ENCODE measurements around the gene NME2.

The NME2 gene

GRCh38 chr17:51132964-51133319 lies 33.3 kb upstream of the NME2 start:
- no peaks in the 10 kb centered on the region for H3K27me3 ChIP-seq (ENCODE audit: control insufficient read depth, insufficient read depth, low read length)
- no peak overlapping the region for H3K4me3 ChIP-seq (ENCODE audit: low read depth, low read length)
- H3K9me3 ChIP-seq (ENCODE audit: control insufficient read depth, insufficient read depth, low read length), result no peaks in the 10 kb centered on the region
- H3K9ac ChIP-seq (ENCODE audit: low read depth, low read length), result no peak overlapping the region
- no peaks in the 10 kb centered on the region for H3K4me1 ChIP-seq (ENCODE audit: control insufficient read depth, insufficient read depth, low read length)
- H3K36me3 ChIP-seq (ENCODE audit: control insufficient read depth, insufficient read depth, low read length), result no peaks in the 10 kb centered on the region

GRCh38 chr17:51133365-51133764 lies 32.8 kb upstream of the NME2 start:
- no peaks in the 10 kb centered on the region for H3K36me3 ChIP-seq (ENCODE audit: control insufficient read depth, insufficient read depth, low read length)
- H3K4me3 ChIP-seq (ENCODE audit: low read depth, low read length), result no peak overlapping the region
- H3K4me1 ChIP-seq (ENCODE audit: control insufficient read depth, insufficient read depth, low read length), result no peaks in the 10 kb centered on the region
- H3K9ac ChIP-seq (ENCODE audit: low read depth, low read length), result no peak overlapping the region
- H3K27me3 ChIP-seq (ENCODE audit: control insufficient read depth, insufficient read depth, low read length), result no peaks in the 10 kb centered on the region
- H3K9me3 ChIP-seq (ENCODE audit: control insufficient read depth, insufficient read depth, low read length), result no peaks in the 10 kb centered on the region

GRCh38 chr17:51135956-51136355 lies 30.3 kb upstream of the NME2 start:
- H3K27me3 ChIP-seq (ENCODE audit: control insufficient read depth, insufficient read depth, low read length), result no peaks in the 10 kb centered on the region
- no peaks in the 10 kb centered on the region for H3K9me3 ChIP-seq (ENCODE audit: control insufficient read depth, insufficient read depth, low read length)
- no peaks in the 10 kb centered on the region for H3K4me1 ChIP-seq (ENCODE audit: control insufficient read depth, insufficient read depth, low read length)
- no peak overlapping the region for H3K4me3 ChIP-seq (ENCODE audit: low read depth, low read length)
- no peak overlapping the region for H3K9ac ChIP-seq (ENCODE audit: low read depth, low read length)
- H3K36me3 ChIP-seq (ENCODE audit: control insufficient read depth, insufficient read depth, low read length), result no peaks in the 10 kb centered on the region

- no peaks in the 10 kb centered on the region for H3K27me3 ChIP-seq (ENCODE audit: control insufficient read depth, insufficient read depth, low read length)
- no peak overlapping the region for H3K4me3 ChIP-seq (ENCODE audit: low read depth, low read length)
- no peak overlapping the region for H3K9ac ChIP-seq (ENCODE audit: low read depth, low read length)
- H3K36me3 ChIP-seq (ENCODE audit: control insufficient read depth, insufficient read depth, low read length), result no peaks in the 10 kb centered on the region
- peaks cover 3% of the 10 kb centered on the region for H3K4me1 ChIP-seq (ENCODE audit: control insufficient read depth, insufficient read depth, low read length)
- H3K9me3 ChIP-seq (ENCODE audit: control insufficient read depth, insufficient read depth, low read length), result no peaks in the 10 kb centered on the region
These were observed 23.6 kb upstream of the NME2 start for GRCh38 chr17:51142597-51142996.

GRCh38 chr17:51144266-51145022 lies 21.8 kb upstream of the NME2 start:
- Histone ChIP-seq H3K9ac (ENCODE audit: low read depth, low read length) (no peak overlapping the region), H3K9me3 (ENCODE audit: control insufficient read depth, insufficient read depth, low read length) (no peaks in the 10 kb centered on the region), H3K36me3 (ENCODE audit: control insufficient read depth, insufficient read depth, low read length) (no peaks in the 10 kb centered on the region), H3K4me1 (ENCODE audit: control insufficient read depth, insufficient read depth, low read length) (peaks cover 3% of the 10 kb centered on the region), H3K4me3 (ENCODE audit: low read depth, low read length) (no peak overlapping the region), H3K27me3 (ENCODE audit: control insufficient read depth, insufficient read depth, low read length) (no peaks in the 10 kb centered on the region)

GRCh38 chr17:51147650-51148049 lies 18.6 kb upstream of the NME2 start:
- Histone ChIP-seq H3K9ac (ENCODE audit: low read depth, low read length) (no peak overlapping the region), H3K36me3 (ENCODE audit: control insufficient read depth, insufficient read depth, low read length) (no peaks in the 10 kb centered on the region), H3K9me3 (ENCODE audit: control insufficient read depth, insufficient read depth, low read length) (no peaks in the 10 kb centered on the region), H3K4me3 (ENCODE audit: low read depth, low read length) (no peak overlapping the region), H3K27me3 (ENCODE audit: control insufficient read depth, insufficient read depth, low read length) (no peaks in the 10 kb centered on the region), H3K4me1 (ENCODE audit: control insufficient read depth, insufficient read depth, low read length) (peaks cover 3% of the 10 kb centered on the region)

- no peaks in the 10 kb centered on the region for H3K27me3 ChIP-seq (ENCODE audit: control insufficient read depth, insufficient read depth, low read length)
These were observed 17.0 kb upstream of the NME2 start for GRCh38 chr17:51149163-51149562.

GRCh38 chr17:51150932-51151331 lies 15.3 kb upstream of the NME2 start:
- H3K4me3 ChIP-seq (ENCODE audit: low read depth, low read length), result no peak overlapping the region
- no peak overlapping the region for H3K9ac ChIP-seq (ENCODE audit: low read depth, low read length)
- no peaks in the 10 kb centered on the region for H3K27me3 ChIP-seq (ENCODE audit: control insufficient read depth, insufficient read depth, low read length)
- peaks cover 3% of the 10 kb centered on the region for H3K4me1 ChIP-seq (ENCODE audit: control insufficient read depth, insufficient read depth, low read length)
- H3K36me3 ChIP-seq (ENCODE audit: control insufficient read depth, insufficient read depth, low read length), result no peaks in the 10 kb centered on the region
- H3K9me3 ChIP-seq (ENCODE audit: control insufficient read depth, insufficient read depth, low read length), result no peaks in the 10 kb centered on the region

More at GRCh38 chr17:51149163-51149562, 17.0 kb upstream of the NME2 start:
- Histone ChIP-seq H3K4me3 (ENCODE audit: low read depth, low read length) (no peak overlapping the region), H3K36me3 (ENCODE audit: control insufficient read depth, insufficient read depth, low read length) (no peaks in the 10 kb centered on the region), H3K4me1 (ENCODE audit: control insufficient read depth, insufficient read depth, low read length) (peaks cover 3% of the 10 kb centered on the region), H3K9me3 (ENCODE audit: control insufficient read depth, insufficient read depth, low read length) (no peaks in the 10 kb centered on the region), H3K9ac (ENCODE audit: low read depth, low read length) (no peak overlapping the region)

GRCh38 chr17:51152766-51153209 lies 13.4 kb upstream of the NME2 start:
- no peaks in the 10 kb centered on the region for H3K9me3 ChIP-seq (ENCODE audit: control insufficient read depth, insufficient read depth, low read length)

GRCh38 chr17:51153210-51154072 lies 12.8 kb upstream of the NME2 start, which contains the start of gene NME1:
Gene NME1, plus strand, starts transcription at chr17:51153559. Its CDS starts 2,096 bp downstream, at chr17:51155655.
- no peaks in the 10 kb centered on the region for H3K9me3 ChIP-seq (ENCODE audit: control insufficient read depth, insufficient read depth, low read length)

More at GRCh38 chr17:51152766-51153209, 13.4 kb upstream of the NME2 start:
- peaks cover 3% of the 10 kb centered on the region for H3K4me1 ChIP-seq (ENCODE audit: control insufficient read depth, insufficient read depth, low read length)
- peak overlapping the region; percentile 56 for H3K9ac ChIP-seq (ENCODE audit: low read depth, low read length)
- H3K4me3 ChIP-seq (ENCODE audit: low read depth, low read length), result peak overlapping the region; percentile 94
- H3K36me3 ChIP-seq (ENCODE audit: control insufficient read depth, insufficient read depth, low read length), result peaks cover 6% of the 10 kb centered on the region
- H3K27me3 ChIP-seq (ENCODE audit: control insufficient read depth, insufficient read depth, low read length), result no peaks in the 10 kb centered on the region

GRCh38 chr17:51154176-51154575 lies 12.0 kb upstream of the NME2 start:
- H3K36me3 ChIP-seq (ENCODE audit: control insufficient read depth, insufficient read depth, low read length), result peaks cover 12% of the 10 kb centered on the region
- no peaks in the 10 kb centered on the region for H3K9me3 ChIP-seq (ENCODE audit: control insufficient read depth, insufficient read depth, low read length)
- peak overlapping the region; percentile 94 for H3K4me3 ChIP-seq (ENCODE audit: low read depth, low read length)
- no peaks in the 10 kb centered on the region for H3K27me3 ChIP-seq (ENCODE audit: control insufficient read depth, insufficient read depth, low read length)
- H3K9ac ChIP-seq (ENCODE audit: low read depth, low read length), result peak overlapping the region; percentile 84
- H3K4me1 ChIP-seq (ENCODE audit: control insufficient read depth, insufficient read depth, low read length), result peaks cover 3% of the 10 kb centered on the region

More at GRCh38 chr17:51153210-51154072, 12.8 kb upstream of the NME2 start, which contains the start of gene NME1:
- peaks cover 3% of the 10 kb centered on the region for H3K4me1 ChIP-seq (ENCODE audit: control insufficient read depth, insufficient read depth, low read length)
- peaks cover 11% of the 10 kb centered on the region for H3K36me3 ChIP-seq (ENCODE audit: control insufficient read depth, insufficient read depth, low read length)
- H3K9ac ChIP-seq (ENCODE audit: low read depth, low read length), result peak within 1 kb of the TSS; percentile 84
- no peaks in the 10 kb centered on the region for H3K27me3 ChIP-seq (ENCODE audit: control insufficient read depth, insufficient read depth, low read length)
- H3K4me3 ChIP-seq (ENCODE audit: low read depth, low read length), result peak within 1 kb of the TSS; percentile 94
